DMS153 treated with DMSO at 0.1 percent for 48 hours (cell line): ENCODE results near the gene CTSO.
"Not testable (repeated sequence)": the region's sequence is repeated elsewhere in the genome, so short reads cannot be mapped to it uniquely, and the experiment has no call there.

Experiments used
- DNase-seq: peaks from one replicate; lab custom pipeline; 2025; ENCODE audit not compliant: unreplicated experiment; lab: John Stamatoyannopoulos, UW

CTSO gene

DNA sequence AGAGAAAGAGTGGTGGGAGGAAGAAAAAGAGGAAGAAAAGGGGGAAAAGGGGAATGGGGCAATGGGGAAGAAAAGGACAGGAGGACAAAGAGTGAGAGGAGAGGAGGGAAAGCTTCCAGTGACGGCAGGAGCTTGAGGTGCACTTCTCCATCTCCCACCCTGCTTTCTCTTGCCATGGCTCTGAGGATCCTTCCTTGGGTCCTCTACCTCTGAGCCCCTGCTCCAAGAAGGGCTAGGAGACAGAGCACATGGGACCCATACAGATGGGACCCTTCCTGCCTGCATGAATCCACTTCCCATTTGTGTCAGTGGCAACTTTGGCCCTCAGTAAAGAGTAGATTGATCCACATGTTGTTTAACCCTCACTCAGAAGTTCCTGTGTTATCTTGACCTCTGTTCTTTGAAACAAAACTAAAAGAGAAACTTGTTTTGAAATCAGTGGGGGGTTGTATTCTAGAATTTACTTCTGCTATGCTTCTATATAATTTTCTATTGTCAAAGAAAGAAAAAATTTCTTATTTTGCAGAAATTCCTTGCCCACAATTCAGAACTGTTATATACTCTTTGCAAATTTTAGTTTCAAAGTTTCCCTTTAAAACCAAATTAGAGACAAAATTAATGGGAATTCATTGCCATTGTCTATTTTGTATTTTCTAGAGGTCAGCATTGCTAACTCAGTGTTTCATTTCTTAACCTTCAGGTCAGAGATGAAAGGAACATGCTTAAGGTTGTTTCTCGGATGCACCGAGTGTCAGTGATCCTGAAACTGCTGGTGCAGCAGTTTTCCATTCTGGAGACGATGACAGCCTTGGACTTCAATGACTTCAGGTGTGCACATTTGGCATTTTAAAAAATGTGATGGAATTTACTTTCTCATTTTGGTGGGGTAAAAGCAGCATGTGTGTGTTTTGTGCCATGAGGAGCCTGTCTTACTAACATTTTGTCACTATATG is 45.2 kb downstream of the CTSO start:
- no peak for DNase-seq

DNA sequence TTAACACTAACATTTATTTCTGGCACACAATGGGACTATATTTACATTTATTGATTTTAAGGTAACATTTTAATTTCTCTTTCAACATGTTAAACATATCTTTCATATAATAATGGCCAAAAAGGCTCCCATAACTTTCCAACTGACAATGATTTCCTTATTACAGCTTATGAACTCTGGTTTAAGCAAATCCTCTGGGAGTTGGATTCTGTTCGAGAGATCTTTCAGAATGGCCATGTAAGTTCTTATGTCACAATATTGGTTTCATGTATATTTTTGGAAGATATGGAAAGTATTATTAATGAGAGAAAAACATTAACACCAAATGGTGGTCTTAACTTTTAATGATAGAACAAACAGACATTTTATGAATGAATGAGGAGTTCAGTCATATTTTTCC is 46.1 kb downstream of the CTSO start:
- DNase-seq, result no peak

DNA sequence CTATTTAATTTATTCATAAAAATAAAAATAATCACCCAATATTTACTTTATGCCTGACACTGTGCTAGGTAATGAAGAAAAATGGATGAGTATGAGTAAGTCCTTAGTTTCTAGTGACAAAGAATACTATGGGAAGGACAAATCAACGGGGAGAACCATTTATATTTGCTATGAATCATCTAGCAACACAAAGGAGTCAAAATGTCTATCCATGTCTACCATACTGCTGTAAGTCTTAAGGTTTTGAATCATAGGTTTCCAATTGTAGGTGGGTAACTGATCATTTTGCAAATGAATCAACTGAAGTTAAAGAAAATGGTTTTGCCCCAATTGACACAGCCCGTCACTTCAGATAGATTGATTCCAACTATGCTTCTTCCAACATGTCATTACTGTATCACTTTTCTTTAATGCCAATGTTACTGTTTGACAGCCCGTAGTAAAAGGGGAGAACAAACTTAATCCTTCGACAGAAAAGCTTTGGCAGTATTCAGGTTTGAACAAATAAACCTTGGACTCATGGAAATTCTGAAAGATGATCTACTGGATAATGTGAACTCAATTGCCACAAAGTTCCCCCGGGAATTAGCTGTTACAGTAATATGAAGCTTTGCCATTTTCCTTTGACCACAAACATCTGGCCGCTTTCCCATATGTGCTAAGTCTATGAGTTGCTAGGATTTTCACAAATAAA is 47.0 kb downstream of the CTSO start:
- peak; percentile 72 for DNase-seq

DNA sequence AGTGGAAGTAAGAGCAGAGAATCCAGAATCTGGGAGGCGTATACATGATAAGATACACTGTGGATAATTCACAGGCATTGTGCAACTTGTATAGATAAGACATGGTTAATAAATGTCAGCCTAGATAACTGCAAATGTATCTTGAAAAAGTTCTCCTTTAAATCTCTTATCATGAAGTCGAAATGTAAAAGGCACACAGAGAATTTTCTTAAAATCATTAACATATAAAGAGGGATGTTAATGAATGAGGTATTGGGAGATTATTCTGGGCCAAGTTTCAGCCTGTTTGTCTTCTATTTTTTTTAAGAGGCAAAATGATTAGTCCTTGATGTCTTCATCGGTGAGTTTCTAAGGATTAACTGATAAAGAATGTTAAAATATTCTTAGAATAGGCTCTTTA is 49.3 kb downstream of the CTSO start:
- no peak for DNase-seq

DNA sequence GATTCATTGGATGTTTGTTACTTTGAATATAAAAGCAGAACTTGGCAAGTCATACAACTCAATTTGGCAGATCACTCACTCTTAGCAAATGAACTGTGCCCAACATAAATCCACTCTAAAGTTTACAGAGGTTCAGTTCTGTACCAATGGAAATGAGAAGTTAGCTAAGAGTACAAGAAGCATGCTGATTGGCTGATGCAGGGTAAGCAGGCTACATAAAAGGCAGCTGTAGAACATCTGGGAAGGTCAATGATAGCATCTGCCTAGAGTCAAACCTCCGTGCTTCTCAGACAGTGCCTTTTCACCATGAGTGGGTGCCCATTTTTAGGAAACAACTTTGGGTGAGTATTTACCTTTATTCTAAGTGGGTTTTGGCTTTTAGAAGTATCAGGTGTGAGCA is 50.2 kb downstream of the CTSO start, which contains the start of gene TDO2:
TDO2 (plus strand) TSS at position 244 of the 400 bp plus-strand sequence; CDS start at position 307, 63 bp downstream.
- no peak for DNase-seq

DNA sequence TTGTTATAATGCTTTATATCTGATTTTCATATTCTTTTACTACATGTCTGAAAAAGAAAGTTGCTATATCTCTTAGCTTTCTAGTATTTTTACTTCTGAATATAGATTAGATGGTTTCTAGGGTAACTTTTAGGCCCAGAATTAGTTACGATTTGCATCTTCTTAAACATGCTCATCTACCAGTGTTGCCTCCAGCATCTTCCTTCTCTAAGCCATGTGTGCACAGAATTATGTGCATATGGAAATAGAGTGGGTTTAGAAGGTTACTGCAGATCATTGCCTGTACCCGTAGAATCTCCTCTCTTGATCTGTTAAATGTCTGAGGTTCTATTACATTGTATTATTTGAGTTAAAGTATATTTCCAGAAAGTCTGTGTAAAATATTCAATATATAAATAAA is 52.7 kb downstream of the CTSO start:
- DNase-seq, result no peak

DNA sequence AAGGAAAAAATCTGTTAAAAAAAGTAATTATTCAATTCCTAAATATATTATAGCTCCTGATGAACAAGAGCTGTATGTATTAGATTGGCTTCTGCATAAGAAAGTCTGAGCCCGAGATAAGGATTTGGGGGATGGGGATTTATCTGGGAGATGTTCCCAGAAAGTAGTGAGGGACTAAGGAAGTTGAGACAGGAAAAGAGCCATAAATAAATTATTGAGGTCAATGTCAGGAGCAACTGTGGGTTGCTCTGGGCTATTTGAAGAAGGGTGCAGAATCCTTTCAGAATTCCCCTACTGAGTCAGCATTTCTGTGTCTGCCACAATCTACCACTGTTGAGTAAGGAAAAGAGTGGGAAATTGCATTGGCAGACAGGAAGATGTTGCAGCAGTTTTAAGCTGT is 53.3 kb downstream of the CTSO start:
- no peak for DNase-seq

DNA sequence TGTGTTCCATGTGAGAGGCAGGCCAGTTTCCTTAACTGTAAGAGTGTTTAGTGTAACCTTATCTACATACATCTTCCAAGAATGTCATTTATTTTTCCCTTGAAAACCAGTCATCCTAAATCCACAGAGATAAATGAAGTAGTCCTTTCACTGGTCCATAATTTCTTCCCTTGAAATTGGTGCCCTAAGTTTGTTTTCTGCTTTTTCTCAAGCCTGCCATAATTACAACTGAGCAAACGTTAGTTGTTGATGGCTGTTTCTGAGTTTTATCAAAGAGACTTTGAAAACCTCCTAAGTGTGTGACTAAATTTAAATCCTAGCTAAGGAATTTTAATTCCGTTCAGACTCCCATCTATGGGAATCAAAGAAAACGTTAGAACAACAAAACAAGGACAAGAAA is 53.8 kb downstream of the CTSO start:
- DNase-seq, result no peak

DNA sequence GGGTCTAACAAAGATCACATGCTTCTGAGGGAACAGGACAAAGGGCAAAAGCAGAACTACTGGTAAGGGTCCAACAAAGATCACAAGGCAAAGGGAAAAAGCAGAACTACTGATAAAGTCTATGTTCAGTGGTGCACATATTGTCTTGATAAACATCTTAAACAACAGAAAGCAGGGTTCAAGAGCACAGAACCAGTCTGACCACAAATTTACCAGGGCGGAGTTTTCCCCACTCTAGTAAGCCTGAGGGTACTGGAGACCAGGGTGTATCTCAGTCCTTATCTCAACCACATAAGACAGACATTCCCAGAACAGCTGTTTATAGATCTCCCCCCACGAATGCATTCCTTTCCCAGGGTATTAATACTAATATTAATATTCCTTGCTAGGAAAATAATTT is 55.3 kb downstream of the CTSO start:
- not testable (repeated sequence) for DNase-seq

DNA sequence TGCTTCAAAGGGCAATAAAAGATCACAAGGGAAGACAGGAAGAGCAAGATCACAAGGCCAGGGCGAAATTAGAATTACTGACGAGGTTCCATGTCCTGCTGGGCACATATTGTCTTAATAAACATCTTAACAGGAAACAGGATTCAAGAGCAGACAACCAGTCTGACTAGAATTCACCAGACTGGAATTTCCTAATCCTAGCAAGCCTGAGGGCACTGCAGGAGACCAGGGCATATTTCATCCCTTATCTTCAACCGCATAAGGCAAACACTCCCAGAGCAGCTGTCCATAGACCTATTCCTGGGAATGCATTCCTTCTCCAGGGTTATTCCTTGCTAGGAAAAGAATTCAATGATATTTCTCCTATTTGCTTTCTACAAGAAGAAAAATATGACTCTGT is 62.6 kb downstream of the CTSO start:
- no peak for DNase-seq

DNA sequence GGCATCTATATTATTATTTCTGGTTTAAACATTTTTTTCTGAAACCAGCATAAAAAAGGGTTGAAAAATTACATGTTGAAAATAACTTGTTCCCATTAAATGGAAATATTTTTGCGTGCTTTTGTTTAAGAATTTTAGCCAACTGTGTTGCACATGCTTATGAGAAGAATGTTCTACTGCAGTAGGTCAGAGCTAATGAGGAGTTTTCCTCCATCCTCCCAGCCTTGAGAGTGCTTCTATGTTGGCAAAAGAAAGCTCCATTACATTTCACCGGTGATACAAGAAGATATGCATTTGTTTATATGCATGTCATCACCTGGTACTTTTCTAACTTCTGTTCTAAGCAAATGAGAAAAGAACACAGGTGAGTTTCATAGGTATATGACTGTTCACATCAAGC is 63.7 kb downstream of the CTSO start:
- no peak for DNase-seq

DNA sequence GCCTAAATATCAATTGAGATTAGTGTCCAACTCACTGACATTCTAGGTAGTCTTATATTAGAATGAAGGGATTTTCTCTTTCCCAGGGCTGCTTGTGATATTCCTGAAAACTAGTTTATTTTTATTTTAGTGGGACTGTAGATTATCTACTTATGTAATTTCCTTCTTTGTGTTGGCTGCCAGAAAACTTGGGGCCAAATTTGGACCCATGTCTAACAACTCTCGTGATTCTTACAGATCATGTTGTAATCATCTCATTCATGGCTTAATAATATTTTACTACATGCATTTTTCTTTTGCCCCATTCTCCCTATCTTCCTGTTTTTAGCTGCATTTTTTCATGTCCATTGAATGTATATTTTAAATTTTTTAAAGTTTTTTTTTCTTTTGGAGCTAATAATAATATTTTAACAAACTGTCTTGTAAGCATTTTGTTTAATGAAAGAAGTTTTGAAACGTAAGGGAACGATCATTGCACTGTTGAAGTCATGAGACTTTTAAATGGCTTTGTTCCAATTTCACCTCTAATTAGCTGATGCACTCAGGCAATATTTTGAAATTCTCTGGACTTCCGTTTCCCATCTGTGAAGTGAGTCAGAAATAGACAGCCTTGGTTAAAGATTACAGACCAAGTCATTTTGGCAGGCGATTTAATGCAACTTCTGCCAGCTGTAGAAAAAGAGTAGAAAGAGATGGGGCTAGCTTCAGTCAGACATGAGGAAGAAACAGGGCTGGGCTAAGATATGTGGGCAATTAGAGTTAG is 64.5 kb downstream of the CTSO start:
- no peak for DNase-seq

DNA sequence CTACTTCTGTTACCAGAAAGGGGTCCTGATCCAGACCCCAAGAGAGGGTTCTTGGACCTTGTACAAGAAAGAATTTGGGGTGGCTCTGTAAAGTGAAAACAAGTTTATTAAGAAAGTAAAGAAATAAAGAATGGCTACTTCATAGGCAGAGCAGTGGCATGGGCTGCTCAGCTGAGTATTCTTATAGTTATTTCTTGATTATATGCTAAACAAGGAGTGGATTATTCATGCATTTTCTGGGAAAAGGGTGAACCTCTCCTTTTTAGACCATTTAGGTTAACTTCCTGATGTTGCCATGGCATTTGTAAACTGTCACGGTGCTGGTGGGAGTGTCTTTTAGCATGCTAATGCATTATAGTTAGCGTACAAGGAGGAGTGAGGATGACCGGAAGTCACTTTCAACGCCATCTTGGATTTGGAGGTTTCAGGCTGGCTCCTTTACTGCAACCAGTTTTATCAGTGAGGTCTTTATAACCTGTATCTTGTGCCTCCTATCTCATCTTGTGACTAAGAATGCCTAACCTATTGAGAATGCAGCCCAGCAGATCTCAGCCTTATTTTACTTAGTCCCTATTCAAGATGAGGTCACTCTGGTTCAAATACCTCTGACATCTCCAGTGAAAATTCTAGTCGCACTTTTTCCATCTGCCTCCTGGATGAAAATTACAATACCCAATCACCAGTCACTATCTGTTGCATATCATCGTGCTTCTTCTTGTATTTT is 65.7 kb downstream of the CTSO start:
- DNase-seq, result no peak

DNA sequence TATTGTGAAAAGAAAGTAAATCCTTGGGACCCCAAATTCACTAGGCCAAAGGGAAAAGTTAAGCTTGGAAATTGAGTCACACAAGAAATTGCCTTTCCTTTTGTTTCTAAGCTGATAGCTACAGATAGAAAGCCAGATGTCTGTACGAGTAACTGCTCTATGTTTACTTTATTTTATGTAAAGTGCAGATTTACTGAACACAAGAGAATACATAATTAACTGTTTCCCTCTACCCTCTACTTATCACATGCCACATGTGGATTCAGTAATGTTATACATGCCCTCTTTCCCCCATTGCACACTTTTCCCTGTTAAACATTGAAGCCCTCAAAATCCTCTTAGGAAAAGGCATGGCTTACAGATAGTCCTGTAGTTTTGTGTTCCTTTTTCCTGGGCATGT is 66.6 kb downstream of the CTSO start:
- no peak for DNase-seq

DNA sequence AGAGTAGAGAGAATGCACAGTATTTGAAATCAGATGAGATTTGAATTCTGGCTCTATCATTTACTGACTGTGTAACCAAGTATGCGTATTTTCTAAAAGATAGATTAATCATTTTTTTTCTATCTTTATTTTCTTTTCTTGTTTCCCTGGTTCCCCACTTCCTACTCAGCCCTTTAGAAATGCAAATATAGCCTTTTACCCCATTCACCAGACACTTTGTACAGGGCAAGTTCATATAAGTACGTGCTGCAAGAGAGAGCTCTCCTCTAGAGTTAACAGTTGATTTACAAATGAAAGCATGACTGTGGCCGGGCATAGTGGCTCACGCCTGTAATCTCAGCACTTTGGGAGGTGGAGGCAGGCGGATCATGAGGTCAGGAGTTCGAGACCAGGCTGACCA is 68.0 kb downstream of the CTSO start:
- no peak for DNase-seq

DNA sequence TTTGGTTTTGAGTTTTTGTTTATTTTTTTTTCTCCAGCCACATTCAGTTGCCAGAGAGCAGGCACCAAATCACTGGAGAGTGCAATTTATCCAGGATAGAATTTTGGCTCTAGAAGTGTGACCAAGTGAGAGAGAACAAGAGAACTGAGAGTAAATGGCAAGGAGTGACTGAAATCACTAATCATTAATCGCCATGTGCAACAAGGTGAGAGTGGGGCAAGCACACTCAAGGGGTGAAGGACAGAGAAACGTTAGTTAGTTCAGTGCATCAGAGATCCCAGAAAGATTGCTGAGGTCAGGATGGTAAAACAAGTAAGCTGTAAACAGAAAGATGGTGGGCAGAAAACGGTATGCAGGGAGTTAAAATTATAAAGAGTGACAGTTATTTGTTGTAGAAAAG is 69.8 kb downstream of the CTSO start:
- DNase-seq, result no peak

DNA sequence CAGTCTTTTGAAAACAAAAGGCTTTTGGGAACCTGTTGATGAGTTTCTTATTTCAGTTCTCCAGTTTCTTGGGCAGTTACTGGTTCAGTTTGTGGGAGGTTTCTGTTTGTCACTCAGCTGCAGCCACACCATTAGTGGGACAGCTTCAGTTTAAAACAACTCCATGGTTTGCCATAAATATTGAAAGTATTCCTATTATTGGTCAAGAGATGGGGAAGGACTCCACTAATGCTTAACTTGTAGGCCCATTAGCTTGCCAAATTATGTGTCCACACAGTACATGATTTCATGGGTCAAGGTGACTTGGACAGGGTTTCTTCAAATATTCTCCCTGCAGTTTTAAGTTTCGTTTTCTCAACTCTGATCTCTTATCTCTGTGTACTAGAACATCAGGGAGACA is 72.1 kb downstream of the CTSO start:
- DNase-seq, result no peak

DNA sequence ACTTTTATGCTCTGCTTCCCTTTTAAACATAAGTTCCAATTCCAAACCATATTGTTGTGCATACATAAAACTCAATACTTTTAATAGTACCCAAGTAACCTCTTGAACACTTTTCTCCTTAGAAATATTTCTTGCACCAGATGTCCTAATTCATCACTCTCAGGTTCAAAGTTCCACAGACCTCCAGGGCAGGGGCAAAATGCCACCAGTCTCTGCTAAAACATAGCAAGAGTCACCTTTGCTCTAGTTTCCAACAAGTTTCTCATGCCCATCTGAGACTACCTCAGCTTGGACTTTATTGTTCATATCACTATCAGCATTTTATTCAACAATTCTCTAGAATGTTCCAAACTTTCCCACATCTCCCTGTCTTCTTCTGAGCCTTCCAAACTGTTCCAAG is 73.9 kb downstream of the CTSO start:
- DNase-seq, result no peak

DNA sequence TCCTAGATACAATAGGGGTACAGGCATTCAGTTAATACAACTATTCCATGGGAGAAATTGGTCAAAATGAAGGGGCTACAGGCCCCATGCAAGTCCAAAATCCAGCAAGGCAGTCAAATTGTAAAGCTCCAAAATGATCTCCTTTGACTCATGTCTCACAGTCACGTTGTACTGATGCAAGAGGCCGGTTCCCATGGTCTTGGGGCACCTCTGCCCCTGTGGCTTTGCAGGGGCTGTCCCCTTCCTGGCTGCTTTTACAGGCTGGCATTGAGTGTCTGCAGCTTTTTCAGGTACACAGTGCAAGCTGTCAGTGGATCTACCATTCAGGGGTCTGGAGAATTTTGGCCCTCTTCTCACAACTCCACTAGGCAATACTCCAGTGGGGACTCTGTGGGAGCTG is 75.1 kb downstream of the CTSO start:
- no peak for DNase-seq

DNA sequence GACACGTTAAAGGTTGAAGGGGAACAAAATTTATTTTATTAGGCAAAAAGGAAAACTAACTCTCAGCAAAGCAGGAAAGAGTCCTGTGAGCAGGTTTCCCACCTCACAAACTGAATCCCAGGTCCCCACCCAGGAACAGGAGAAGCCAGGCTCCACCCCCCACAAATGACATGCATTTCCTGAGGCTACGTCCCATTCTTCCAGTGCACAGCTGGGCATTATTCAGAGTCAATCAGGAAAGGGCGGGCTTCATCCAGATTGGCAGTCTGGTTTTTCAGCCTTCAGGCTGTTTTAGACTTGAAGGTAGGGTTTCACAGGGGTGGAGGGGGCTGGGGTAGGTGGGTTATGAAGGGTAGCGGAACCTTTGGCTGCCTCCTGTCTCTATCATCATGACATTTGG is 75.7 kb downstream of the CTSO start:
- DNase-seq, result no peak

DNA sequence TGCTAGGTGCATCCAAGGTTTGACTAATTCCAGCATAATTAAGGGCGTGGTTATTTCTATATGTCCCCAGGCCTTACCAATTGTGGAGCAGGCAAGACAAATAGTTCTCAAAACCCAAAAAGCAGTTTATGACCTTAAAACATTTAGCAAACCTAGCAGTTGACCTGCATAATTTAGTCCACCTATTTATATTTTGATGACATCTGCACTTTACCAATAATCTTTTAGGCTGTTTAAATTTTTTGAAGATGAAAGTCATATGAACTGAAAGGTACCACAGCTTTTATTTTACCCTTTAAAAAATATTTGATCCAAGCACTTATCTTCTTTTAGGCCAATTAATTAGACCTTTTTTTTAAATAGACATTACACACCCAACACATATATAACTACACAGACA is 77.8 kb downstream of the CTSO start:
- no peak for DNase-seq
